HCT116 (cell line): Measurements from ENCODE around the gene GMDS. TPM values are rescaled to one million over a fixed set of nuclear protein-coding genes. Genes with fewer than 3 reads are reported as not detected.

Experiments used
- ATAC-seq: fragments of 200-7000 bp; cut with Tn5 transposase; 2 replicates; pipeline ENCODE4 v1.9.1; 2020; ENCODE audit warnings: mild to moderate bottlenecking, moderate library complexity
- BruUV-seq: library from RNA; stranded (reverse); fragments of 400-500 nt; replicated peaks from 2 replicates; lab custom pipeline; 2021; lab: Mats Ljungman, UMichigan
- CTCF ChIA-PET: fragments of 300-600 bp; sonication (Branson Sonifier 250); formaldehyde crosslinking; loops from one replicate; lab custom pipeline; 2021; ENCODE audit warnings: antibody characterized with exemption; lab: Charles Lee
- POLR2A ChIA-PET: fragments of 300-600, 350-600 bp; sonication (Branson Sonifier 250); formaldehyde crosslinking; loops from one replicate; lab custom pipeline; 2021; ENCODE audit warnings: antibody characterized with exemption; lab: Charles Lee
- RAD21 ChIA-PET, 2 experiments: fragments of 300-600 bp; sonication (Branson Sonifier 250); formaldehyde crosslinking; loops; one replicate each; lab custom pipeline; 2023; ENCODE audit warnings: low total read pairs in 2 of 2; ENCODE audit not compliant: uncharacterized antibody in 2 of 2, unreplicated experiment in 2 of 2, low non-redundant PET in 1 of 2; lab: Charles Lee
- DNase-seq: peaks from one replicate; pipeline ENCODE4 v3.0.0-alpha.2; 2010; ENCODE audit warnings: low read depth, low spot score
- H2AFZ ChIP-seq: fragments of 200-600 bp; shearing (Covaris generic), sonication (generic); 2 replicates; pipeline ENCODE4 v1.6.1; 2017; ENCODE audit warnings: low read depth, mixed run types, mixed read lengths, antibody characterized with exemption, low read length; ENCODE audit not compliant: poor library complexity, severe bottlenecking
- H3K27ac ChIP-seq: 2 replicates; pipeline ENCODE4 v1.5.1; 2012; ENCODE audit warnings: low read depth, low read length
- H3K27me3 ChIP-seq: fragments of 200-600 bp; sonication (generic); 2 replicates; pipeline ENCODE4 v1.6.1; 2016; ENCODE audit warnings: mixed run types, low read length, mixed read lengths; ENCODE audit not compliant: insufficient read depth
- H3K36me3 ChIP-seq, 2 experiments: fragments of 200-500 bp in 1 of 2; fragments of 200-600 bp in 1 of 2; sonication (Bioruptor generic) in 1 of 2; sonication (generic) in 1 of 2; 2 replicates each; pipeline versions ENCODE4 v1.5.1 to v1.6.1; 2014 to 2016; ENCODE audit warnings: low read length in 2 of 2, inconsistent platforms in 1 of 2, mixed read lengths in 1 of 2, mixed run types in 1 of 2; ENCODE audit not compliant: insufficient read depth in 2 of 2, control insufficient read depth in 1 of 2
- H3K4me1 ChIP-seq, 2 experiments: fragments of 200-600 bp in 1 of 2; sonication (generic) in 1 of 2; 2 replicates each; pipeline versions ENCODE4 v1.5.1 to v1.6.1; 2012 to 2017; ENCODE audit warnings: low read length in 2 of 2, inconsistent platforms in 1 of 2, mild to moderate bottlenecking in 1 of 2, mixed read lengths in 1 of 2, mixed run types in 1 of 2, moderate library complexity in 1 of 2; ENCODE audit not compliant: insufficient read depth in 2 of 2, control insufficient read depth in 1 of 2
- H3K4me2 ChIP-seq: fragments of 200-600 bp; sonication (generic); 2 replicates; pipeline ENCODE4 v1.6.1; 2017; ENCODE audit warnings: mixed run types, low read length, mixed read lengths
- H3K4me3 ChIP-seq, 2 experiments: fragments of 200-600 bp in 1 of 2; sonication (generic) in 1 of 2; replicated peaks in 1 of 2; 2 replicates each; pipeline ENCODE4 v1.5.1; 2011 to 2016; ENCODE audit warnings: low read length in 2 of 2, control low read depth in 1 of 2, low read depth in 1 of 2, mild to moderate bottlenecking in 1 of 2, mixed read lengths in 1 of 2, mixed run types in 1 of 2
- H3K79me2 ChIP-seq: fragments of 200-600 bp; sonication (generic); 2 replicates; pipeline ENCODE4 v1.6.1; 2017; ENCODE audit warnings: mild to moderate bottlenecking, mixed run types, low read length, moderate library complexity, mixed read lengths; ENCODE audit not compliant: insufficient read depth
- H3K9ac ChIP-seq: fragments of 200-600 bp; sonication (generic); 2 replicates; pipeline ENCODE4 v1.6.1; 2016; ENCODE audit warnings: low read length, mixed read lengths
- H3K9me2 ChIP-seq: fragments of 200-600 bp; sonication (generic), shearing (Covaris generic); 2 replicates; pipeline ENCODE4 v1.6.1; 2017; ENCODE audit warnings: mixed run types, mild to moderate bottlenecking, moderate library complexity; ENCODE audit not compliant: insufficient read depth
- H3K9me3 ChIP-seq, 2 experiments: fragments of 200-500 bp in 1 of 2; fragments of 200-600 bp in 1 of 2; sonication (Bioruptor generic) in 1 of 2; sonication (generic) in 1 of 2; 2 replicates each; pipeline ENCODE4 v1.6.1; 2014 to 2017; ENCODE audit warnings: low read length in 2 of 2, mixed read lengths in 2 of 2, inconsistent platforms in 1 of 2, low read depth in 1 of 2, mild to moderate bottlenecking in 1 of 2, mixed run types in 1 of 2, moderate library complexity in 1 of 2; ENCODE audit not compliant: control insufficient read depth in 1 of 2, insufficient read depth in 1 of 2
- H4K20me1 ChIP-seq: fragments of 200-600 bp; sonication (generic), shearing (Covaris generic); 2 replicates; pipeline ENCODE4 v1.6.1; 2017; ENCODE audit warnings: mixed run types, mild to moderate bottlenecking, moderate library complexity; ENCODE audit not compliant: insufficient read depth
- ELF1 ChIP-seq: IDR thresholded peaks from 2 replicates; pipeline ENCODE4 v1.6.1; 2012; ENCODE audit warnings: low read depth, borderline replicate concordance
- FOSL1 ChIP-seq: IDR thresholded peaks from 2 replicates; pipeline ENCODE4 v1.6.1; 2012; ENCODE audit warnings: low read depth
- REST ChIP-seq: IDR thresholded peaks from 2 replicates; pipeline ENCODE4 v1.6.1; 2012; ENCODE audit warnings: low read depth
- SIN3A ChIP-seq: IDR thresholded peaks from 2 replicates; pipeline ENCODE4 v1.6.1; 2012; ENCODE audit warnings: low read depth
- ZFX ChIP-seq: fragments of 450-650 bp; IDR thresholded peaks from 2 replicates; pipeline ENCODE4 v1.6.1; 2017
- intact Hi-C: fragments of 100-400 bp; cut with micrococcal nuclease; formaldehyde crosslinking; loops from 2 replicates; pipeline ENCODE4 v1.10.0; 2022
- total RNA-seq: library from RNA; stranded (reverse); gene quantifications from one replicate; pipeline ENCODE4 v1.2.1, GENCODE V29; 2021; ENCODE audit not compliant: unreplicated experiment
- TF ChIP-seq, protein P1 (sequence below): IDR thresholded peaks from 2 replicates; pipeline ENCODE4 v1.6.1; 2011; ENCODE audit warnings: mild to moderate bottlenecking, low read length, moderate library complexity; ENCODE audit not compliant: insufficient replicate concordance; ENCODE audit errors: extremely low read depth

GMDS gene
- total RNA-seq, 1 experiment from 2014 or later: 34.4 TPM

- Histone ChIP-seq H3K9ac (no peak overlapping the region), H3K4me3 (no peak overlapping the region), H4K20me1 (no peaks in the 10 kb centered on the region), H3K36me3 (no peaks in the 10 kb centered on the region), H3K79me2 (no peaks in the 10 kb centered on the region), H2AFZ (no peak overlapping the region), H3K4me2 (no peak overlapping the region), H3K27me3 (no peaks in the 10 kb centered on the region), H3K9me3 (no peaks in the 10 kb centered on the region), H3K9me2 (no peaks in the 10 kb centered on the region), H3K4me1 (peaks cover 7 to 9% of the 10 kb centered on the region in 2 experiments; a peak in 3 of 4 replicates), H3K27ac (no peak overlapping the region)
- BruUV-seq: no TSS peak
- CTCF ChIA-PET: no interaction called here
- no peak for DNase-seq
- TF ChIP-seq REST (no peak), FOSL1 (no peak), ZFX (no peak), SIN3A (no peak), ELF1 (no peak)
- TF ChIP-seq, protein P1, sequence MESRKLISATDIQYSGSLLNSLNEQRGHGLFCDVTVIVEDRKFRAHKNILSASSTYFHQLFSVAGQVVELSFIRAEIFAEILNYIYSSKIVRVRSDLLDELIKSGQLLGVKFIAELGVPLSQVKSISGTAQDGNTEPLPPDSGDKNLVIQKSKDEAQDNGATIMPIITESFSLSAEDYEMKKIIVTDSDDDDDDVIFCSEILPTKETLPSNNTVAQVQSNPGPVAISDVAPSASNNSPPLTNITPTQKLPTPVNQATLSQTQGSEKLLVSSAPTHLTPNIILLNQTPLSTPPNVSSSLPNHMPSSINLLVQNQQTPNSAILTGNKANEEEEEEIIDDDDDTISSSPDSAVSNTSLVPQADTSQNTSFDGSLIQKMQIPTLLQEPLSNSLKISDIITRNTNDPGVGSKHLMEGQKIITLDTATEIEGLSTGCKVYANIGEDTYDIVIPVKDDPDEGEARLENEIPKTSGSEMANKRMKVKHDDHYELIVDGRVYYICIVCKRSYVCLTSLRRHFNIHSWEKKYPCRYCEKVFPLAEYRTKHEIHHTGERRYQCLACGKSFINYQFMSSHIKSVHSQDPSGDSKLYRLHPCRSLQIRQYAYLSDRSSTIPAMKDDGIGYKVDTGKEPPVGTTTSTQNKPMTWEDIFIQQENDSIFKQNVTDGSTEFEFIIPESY: no peak
- intact Hi-C loops: no loop called here
- RAD21 ChIA-PET: no interaction called here
- POLR2A ChIA-PET: no interaction called here
- ATAC-seq: no peak
Measured at GRCh38 chr6:2127484-2127911, 117.9 kb downstream of the GMDS start.
